ENCODE data around the gene HMGCS1. TPM values are rescaled to one million over a fixed set of nuclear protein-coding genes. Genes with fewer than 3 reads are reported as not detected.

HMGCS1 gene
- total RNA-seq, 2 donors from 2014 or later, result 10.9 to 22.8 TPM

DNA sequence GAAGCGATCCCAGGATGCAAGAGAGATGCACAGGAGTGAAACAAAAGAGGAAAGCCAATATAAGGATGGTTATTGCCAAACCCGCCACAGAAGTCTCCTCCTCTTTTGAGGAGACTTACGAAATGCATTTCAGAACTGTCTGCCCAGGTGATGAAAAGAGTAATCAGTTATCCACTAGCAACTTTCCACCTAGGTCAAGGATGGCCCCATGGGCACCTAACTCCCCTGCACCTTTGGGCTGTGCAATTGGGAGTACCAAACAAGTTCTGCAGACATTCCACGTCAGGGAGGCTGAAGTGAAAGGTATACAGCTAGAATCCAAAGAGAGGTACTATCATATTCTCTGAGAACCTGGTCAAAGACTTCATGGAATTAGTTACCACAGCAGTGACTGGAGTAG lies 25.7 kb downstream of the HMGCS1 start:
- peaks cover 6 to 14% of the 10 kb centered on the region in 2 donors for H3K36me3 ChIP-seq (replicated peaks in 1 of 2; ENCODE audit: insufficient read depth in 1 of 2, low read depth in 2 of 2)
- WGBS, 2 donors, result 95 to 96% methylated on average over 4 of the region's 4 CpGs
- no peaks in the 10 kb centered on the region for H3K9me3 ChIP-seq
- ATAC-seq (no peak), DNase-seq (no peak)
- H3K4me3 ChIP-seq, result no peak overlapping the region
- H3K27ac ChIP-seq, result no peak overlapping the region
- no peaks in the 10 kb centered on the region for H3K27me3 ChIP-seq
- no peak for TF ChIP-seq POLR2A (IDR thresholded peaks at IDR 0.05)
- TF ChIP-seq CTCF (IDR thresholded peaks at IDR 0.05), result no peak
- intact Hi-C loops (cut with DNase I), result no loop called here
- H3K4me1 ChIP-seq, result no peaks in the 10 kb centered on the region

GRCh38 chr5:43286623-43287022 lies 26.6 kb downstream of the HMGCS1 start:
- intact Hi-C loops (cut with DNase I), result no loop called here
- TF ChIP-seq POLR2A (IDR thresholded peaks at IDR 0.05) (no peak), CTCF (IDR thresholded peaks at IDR 0.05) (no peak)
- H3K9me3 ChIP-seq, result no peaks in the 10 kb centered on the region
- no peak overlapping the region for H3K4me3 ChIP-seq
- no peak overlapping the region for H3K27ac ChIP-seq
- no peak for ATAC-seq
- no peaks in the 10 kb centered on the region for H3K27me3 ChIP-seq
- peaks cover 0 to 11% of the 10 kb centered on the region in 2 donors for H3K36me3 ChIP-seq (replicated peaks in 1 of 2; ENCODE audit: insufficient read depth in 1 of 2, low read depth in 2 of 2)
- no peak for DNase-seq
- no peaks in the 10 kb centered on the region for H3K4me1 ChIP-seq

GRCh38 chr5:43281840-43282658 lies 31.2 kb downstream of the HMGCS1 start:
- 74 to 78% methylated on average over 7 of the region's 7 CpGs for WGBS, 2 donors
- peaks cover 0 to 3% of the 10 kb centered on the region in 2 donors for H3K36me3 ChIP-seq (replicated peaks in 1 of 2; ENCODE audit: insufficient read depth in 1 of 2, low read depth in 2 of 2)
- no peaks in the 10 kb centered on the region for H3K9me3 ChIP-seq
- no peak for DNase-seq
- TF ChIP-seq CTCF (IDR thresholded peaks at IDR 0.05) (no peak), POLR2A (IDR thresholded peaks at IDR 0.05) (no peak)
- ATAC-seq, result no peak
- H3K27ac ChIP-seq, result no peak overlapping the region
- H3K4me3 ChIP-seq, result no peak overlapping the region
- intact Hi-C loops (cut with DNase I), result no loop called here
- H3K4me1 ChIP-seq, result no peaks in the 10 kb centered on the region
- H3K27me3 ChIP-seq, result no peaks in the 10 kb centered on the region

- Histone ChIP-seq H3K27me3 (no peaks in the 10 kb centered on the region), H3K36me3 (replicated peaks in 1 of 2; ENCODE audit: insufficient read depth in 1 of 2, low read depth in 2 of 2) (no peaks in the 10 kb centered on the region), H3K27ac (no peak overlapping the region), H3K4me3 (no peak overlapping the region), H3K4me1 (peaks cover 2% of the 10 kb centered on the region), H3K9me3 (no peaks in the 10 kb centered on the region)
- WGBS, 2 donors, result 81 to 82% methylated on average over 12 of the region's 12 CpGs
- TF ChIP-seq CTCF (IDR thresholded peaks at IDR 0.05), result no peak
- no peak for TF ChIP-seq POLR2A (IDR thresholded peaks at IDR 0.05)
- no peak for DNase-seq
- intact Hi-C loops (cut with DNase I), result no loop called here
- no peak for ATAC-seq
These were observed 33.5 kb downstream of the HMGCS1 start for GRCh38 chr5:43279548-43280274.

Measured in body of pancreas (tissue), 4 donors.